Measurements from ENCODE around the gene BCAS4. TPM values are rescaled to one million over a fixed set of nuclear protein-coding genes. Genes with fewer than 3 reads are reported as not detected.

Gene BCAS4
- total RNA-seq, 1 donor from 2014 or later, result 4.3 TPM

DNA sequence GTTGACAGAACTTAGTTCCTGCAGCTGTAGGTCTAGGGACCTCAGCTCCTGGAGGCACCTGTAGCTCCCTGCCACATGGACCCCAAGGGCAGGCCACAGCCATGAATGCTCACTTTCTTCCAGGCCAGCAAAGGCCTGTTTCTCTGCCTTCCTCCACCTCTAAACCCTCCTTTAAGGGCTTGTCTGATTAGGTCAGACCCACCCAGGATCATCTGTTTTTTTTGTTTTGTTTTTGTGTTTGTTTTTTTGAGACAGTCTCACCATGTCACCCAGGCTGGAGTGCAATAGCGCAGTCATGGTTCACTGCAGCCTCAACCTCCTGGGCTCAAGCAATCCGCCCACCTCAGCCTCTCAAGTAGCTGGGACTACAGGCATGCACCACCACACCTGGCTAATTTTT lies 11.5 kb upstream of the BCAS4 start:
- H3K36me3 ChIP-seq, result no peaks in the 10 kb centered on the region
- no peak for DNase-seq
- H3K4me3 ChIP-seq, result no peak overlapping the region
- intact Hi-C loops (cut with DNase I), result no loop called here
- TF ChIP-seq, protein P1, sequence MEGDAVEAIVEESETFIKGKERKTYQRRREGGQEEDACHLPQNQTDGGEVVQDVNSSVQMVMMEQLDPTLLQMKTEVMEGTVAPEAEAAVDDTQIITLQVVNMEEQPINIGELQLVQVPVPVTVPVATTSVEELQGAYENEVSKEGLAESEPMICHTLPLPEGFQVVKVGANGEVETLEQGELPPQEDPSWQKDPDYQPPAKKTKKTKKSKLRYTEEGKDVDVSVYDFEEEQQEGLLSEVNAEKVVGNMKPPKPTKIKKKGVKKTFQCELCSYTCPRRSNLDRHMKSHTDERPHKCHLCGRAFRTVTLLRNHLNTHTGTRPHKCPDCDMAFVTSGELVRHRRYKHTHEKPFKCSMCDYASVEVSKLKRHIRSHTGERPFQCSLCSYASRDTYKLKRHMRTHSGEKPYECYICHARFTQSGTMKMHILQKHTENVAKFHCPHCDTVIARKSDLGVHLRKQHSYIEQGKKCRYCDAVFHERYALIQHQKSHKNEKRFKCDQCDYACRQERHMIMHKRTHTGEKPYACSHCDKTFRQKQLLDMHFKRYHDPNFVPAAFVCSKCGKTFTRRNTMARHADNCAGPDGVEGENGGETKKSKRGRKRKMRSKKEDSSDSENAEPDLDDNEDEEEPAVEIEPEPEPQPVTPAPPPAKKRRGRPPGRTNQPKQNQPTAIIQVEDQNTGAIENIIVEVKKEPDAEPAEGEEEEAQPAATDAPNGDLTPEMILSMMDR (IDR thresholded peaks at IDR 0.05), result no peak
- H3K27ac ChIP-seq, result no peak overlapping the region
- H3K9me3 ChIP-seq, result no peaks in the 10 kb centered on the region
- H3K27me3 ChIP-seq, result no peaks in the 10 kb centered on the region
- ATAC-seq, result no peak
- H3K4me1 ChIP-seq, result peaks cover 3% of the 10 kb centered on the region

DNA sequence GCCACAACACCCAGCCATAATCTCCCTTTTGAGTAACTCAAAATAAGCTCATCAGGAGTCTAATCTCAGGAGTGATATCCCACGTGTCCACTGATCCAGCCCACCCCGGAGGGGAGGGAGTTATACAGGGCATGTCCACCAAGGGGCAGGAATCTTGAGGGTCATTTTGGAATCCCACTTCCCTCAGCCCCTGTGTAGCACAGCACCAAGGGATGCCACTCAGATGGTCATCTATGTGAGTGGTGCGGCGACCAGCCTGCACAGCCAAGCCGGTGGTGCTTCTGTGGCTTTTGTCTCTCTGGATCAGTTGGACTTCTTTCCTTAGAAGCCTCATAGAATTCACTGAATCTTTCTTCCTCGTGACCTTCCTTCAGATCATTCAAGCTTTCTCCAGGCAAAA lies 11.0 kb upstream of the BCAS4 start:
- intact Hi-C loops (cut with DNase I), result no loop called here
- TF ChIP-seq, protein P1 (IDR thresholded peaks at IDR 0.05), result no peak
- H3K4me3 ChIP-seq, result no peak overlapping the region
- no peaks in the 10 kb centered on the region for H3K36me3 ChIP-seq
- ATAC-seq (no peak), DNase-seq (no peak)
- no peak overlapping the region for H3K27ac ChIP-seq
- peaks cover 8% of the 10 kb centered on the region for H3K4me1 ChIP-seq
- no peaks in the 10 kb centered on the region for H3K9me3 ChIP-seq
- no peaks in the 10 kb centered on the region for H3K27me3 ChIP-seq

DNA sequence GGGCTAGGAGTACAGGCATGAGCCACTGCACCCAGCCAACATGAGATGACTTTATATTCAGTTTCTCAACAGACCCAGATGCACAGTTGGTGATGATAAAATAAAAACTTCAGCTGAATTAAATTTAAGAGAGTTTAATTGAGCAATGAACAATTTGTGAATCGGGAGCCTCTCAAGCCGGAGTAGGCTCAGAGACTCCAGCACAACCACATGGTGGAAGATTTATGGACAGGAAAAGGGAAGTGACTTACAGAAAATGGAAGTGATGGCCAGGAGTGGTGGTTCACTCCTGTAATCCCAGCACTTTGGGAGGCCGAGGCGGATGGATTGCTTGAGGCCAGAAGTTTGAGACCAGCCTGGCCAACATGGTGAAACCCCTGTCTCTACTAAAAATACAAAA lies 10.4 kb upstream of the BCAS4 start:
- TF ChIP-seq, protein P1 (IDR thresholded peaks at IDR 0.05), result no peak
- no peak overlapping the region for H3K4me3 ChIP-seq
- intact Hi-C loops (cut with DNase I), result no loop called here
- H3K4me1 ChIP-seq, result peaks cover 8% of the 10 kb centered on the region
- H3K9me3 ChIP-seq, result no peaks in the 10 kb centered on the region
- ATAC-seq, result no peak
- H3K27me3 ChIP-seq, result no peaks in the 10 kb centered on the region
- H3K27ac ChIP-seq, result no peak overlapping the region
- no peaks in the 10 kb centered on the region for H3K36me3 ChIP-seq
- DNase-seq, result no peak

DNA sequence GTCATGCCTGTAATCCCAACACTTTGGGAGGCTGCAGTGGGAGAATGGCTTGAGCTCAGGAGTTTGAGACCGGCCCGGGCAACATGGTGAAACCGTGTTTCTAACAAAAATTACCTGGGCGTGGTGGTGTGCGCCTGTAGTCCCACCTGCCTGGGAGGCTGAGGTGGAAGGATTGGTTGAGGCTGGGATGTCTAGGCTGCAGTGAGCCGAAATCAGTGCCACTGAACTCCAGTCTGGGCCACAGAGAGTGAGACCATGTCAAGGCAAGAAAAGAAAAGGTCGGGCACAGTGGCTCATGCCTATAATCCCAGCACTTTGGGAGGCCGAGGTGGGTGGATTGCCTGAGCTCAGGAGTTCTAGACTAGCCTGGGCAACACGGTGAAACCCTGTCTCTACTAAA lies 8.2 kb upstream of the BCAS4 start:
- no peak for ATAC-seq
- Histone ChIP-seq H3K4me1 (peaks cover 22% of the 10 kb centered on the region), H3K4me3 (no peak overlapping the region), H3K36me3 (no peaks in the 10 kb centered on the region), H3K27ac (no peak overlapping the region), H3K9me3 (no peaks in the 10 kb centered on the region), H3K27me3 (no peaks in the 10 kb centered on the region)
- no peak for DNase-seq
- TF ChIP-seq, protein P1 (IDR thresholded peaks at IDR 0.05), result no peak
- intact Hi-C loops (cut with DNase I), result no loop called here

DNA sequence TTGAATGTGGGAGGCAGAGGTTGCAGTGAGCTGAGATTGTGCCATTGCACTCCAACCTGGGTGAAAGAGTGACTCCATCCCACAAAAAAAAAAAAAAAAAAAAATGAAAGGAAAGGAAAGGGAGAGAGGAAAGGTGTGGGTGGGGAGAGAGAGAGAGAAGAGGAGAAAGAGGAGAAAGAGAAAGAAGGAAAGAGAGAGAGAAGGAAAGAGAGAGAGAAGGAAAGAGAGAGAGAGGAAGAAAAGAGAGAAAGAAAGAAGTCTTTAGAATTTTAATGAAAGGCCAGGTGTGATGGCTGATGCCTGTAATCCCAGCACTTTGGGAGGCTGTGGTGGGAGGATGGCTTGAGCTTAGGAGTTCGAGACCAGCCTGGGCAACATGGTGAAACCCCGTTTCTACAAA lies 7.7 kb upstream of the BCAS4 start:
- no peak overlapping the region for H3K27ac ChIP-seq
- no peak for ATAC-seq
- H3K36me3 ChIP-seq, result no peaks in the 10 kb centered on the region
- H3K4me3 ChIP-seq, result no peak overlapping the region
- H3K9me3 ChIP-seq, result no peaks in the 10 kb centered on the region
- H3K4me1 ChIP-seq, result peaks cover 22% of the 10 kb centered on the region
- no peaks in the 10 kb centered on the region for H3K27me3 ChIP-seq
- intact Hi-C loops (cut with DNase I), result no loop called here
- DNase-seq, result no peak
- TF ChIP-seq, protein P1 (IDR thresholded peaks at IDR 0.05), result no peak
